IPS-18a (cell line): ENCODE measurements around the gene SV2C.

ENCODE experiments used
- H3K27ac ChIP-seq: one replicate; pipeline ENCODE4 v1.5.1; 2013; ENCODE audit warnings: low read length
- H3K27me3 ChIP-seq: one replicate; pipeline ENCODE4 v1.6.1; 2013; ENCODE audit warnings: mild to moderate bottlenecking, low read length; ENCODE audit not compliant: control insufficient read depth, insufficient read depth
- H3K36me3 ChIP-seq: one replicate; pipeline ENCODE4 v1.6.1; 2013; ENCODE audit warnings: low read depth, low read length; ENCODE audit not compliant: control insufficient read depth
- H3K4me1 ChIP-seq: one replicate; pipeline ENCODE4 v1.6.1; 2013; ENCODE audit warnings: low read depth, low read length; ENCODE audit not compliant: control insufficient read depth
- H3K4me3 ChIP-seq: one replicate; pipeline ENCODE4 v1.5.1; 2013; ENCODE audit warnings: low read length
- H3K9ac ChIP-seq: one replicate; pipeline ENCODE4 v1.6.1; 2013; ENCODE audit warnings: mild to moderate bottlenecking, low read length, moderate library complexity
- H3K9me3 ChIP-seq: one replicate; pipeline ENCODE4 v1.6.1; 2013; ENCODE audit warnings: low read depth, low read length; ENCODE audit not compliant: control insufficient read depth

The SV2C gene

GRCh38 chr5:76269932-76270610 is 186.9 kb downstream of the SV2C start:
- Histone ChIP-seq H3K4me1 (peaks cover 4% of the 10 kb centered on the region), H3K9ac (no peak overlapping the region)

DNA sequence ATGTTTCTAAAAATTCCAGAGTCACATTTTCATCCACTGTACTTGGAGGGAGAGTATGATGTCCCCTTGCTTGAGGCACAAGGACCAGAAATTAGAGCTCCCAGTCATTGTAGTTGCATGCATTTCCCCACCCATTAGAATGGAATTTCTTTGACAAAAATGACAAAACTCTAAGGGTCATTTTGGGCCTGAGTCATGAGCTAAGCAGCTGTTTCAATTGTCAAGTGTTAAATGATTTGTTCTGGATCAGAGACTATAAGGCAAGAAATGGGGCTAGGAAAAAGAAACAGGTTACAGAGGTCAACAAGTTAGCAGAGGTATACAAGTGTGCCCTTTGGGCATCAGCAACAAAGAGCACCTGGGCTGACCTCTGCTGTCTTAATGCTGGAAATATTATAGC is 188.7 kb downstream of the SV2C start:
- Histone ChIP-seq H3K27ac (no peak overlapping the region), H3K4me1 (peaks cover 4% of the 10 kb centered on the region), H3K9me3 (no peaks in the 10 kb centered on the region), H3K27me3 (no peaks in the 10 kb centered on the region), H3K36me3 (no peaks in the 10 kb centered on the region), H3K4me3 (no peak overlapping the region), H3K9ac (no peak overlapping the region)

More at GRCh38 chr5:76269932-76270610, 186.9 kb downstream of the SV2C start:
- H3K36me3 ChIP-seq: no peaks in the 10 kb centered on the region
- H3K9me3 ChIP-seq: no peaks in the 10 kb centered on the region
- H3K4me3 ChIP-seq: no peak overlapping the region
- H3K27me3 ChIP-seq: no peaks in the 10 kb centered on the region
- no peak overlapping the region for H3K27ac ChIP-seq

GRCh38 chr5:76273206-76273885 is 190.2 kb downstream of the SV2C start:
- peaks cover 4% of the 10 kb centered on the region for H3K4me1 ChIP-seq
- H3K27me3 ChIP-seq: no peaks in the 10 kb centered on the region
- H3K9ac ChIP-seq: no peak overlapping the region
- H3K9me3 ChIP-seq: no peaks in the 10 kb centered on the region
- no peak overlapping the region for H3K4me3 ChIP-seq
- no peak overlapping the region for H3K27ac ChIP-seq
- H3K36me3 ChIP-seq: no peaks in the 10 kb centered on the region

- no peak overlapping the region for H3K4me3 ChIP-seq
- no peaks in the 10 kb centered on the region for H3K27me3 ChIP-seq
- no peak overlapping the region for H3K9ac ChIP-seq
- H3K4me1 ChIP-seq: peaks cover 4% of the 10 kb centered on the region
- H3K9me3 ChIP-seq: no peaks in the 10 kb centered on the region
- H3K36me3 ChIP-seq: no peaks in the 10 kb centered on the region
- H3K27ac ChIP-seq: no peak overlapping the region
These were observed 191.4 kb downstream of the SV2C start for GRCh38 chr5:76274571-76274970.

DNA sequence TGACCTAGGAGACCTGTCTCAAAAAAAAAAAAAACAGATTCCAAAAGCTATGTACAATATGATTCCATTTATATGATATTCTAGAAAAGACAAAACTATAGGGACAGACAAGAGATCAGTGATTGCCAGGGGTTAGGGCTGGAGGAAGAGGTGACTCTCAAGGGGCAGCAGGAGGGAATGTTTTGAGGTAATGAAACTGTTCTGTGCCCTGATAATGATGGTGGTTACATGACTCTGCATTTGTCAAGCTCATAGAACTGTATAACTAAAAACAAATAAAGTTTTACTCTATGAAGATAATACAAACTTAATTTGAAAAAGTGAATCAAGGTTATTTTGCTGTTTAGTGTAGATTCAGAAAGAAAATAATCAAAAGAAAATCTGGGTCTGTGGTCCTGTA is 194.6 kb downstream of the SV2C start:
- no peaks in the 10 kb centered on the region for H3K27me3 ChIP-seq
- no peaks in the 10 kb centered on the region for H3K36me3 ChIP-seq
- H3K9ac ChIP-seq: no peak overlapping the region
- no peaks in the 10 kb centered on the region for H3K4me1 ChIP-seq
- H3K27ac ChIP-seq: no peak overlapping the region
- no peak overlapping the region for H3K4me3 ChIP-seq
- no peaks in the 10 kb centered on the region for H3K9me3 ChIP-seq

GRCh38 chr5:76278261-76278789 is 195.1 kb downstream of the SV2C start:
- Histone ChIP-seq H3K36me3 (no peaks in the 10 kb centered on the region), H3K4me1 (no peaks in the 10 kb centered on the region), H3K9me3 (no peaks in the 10 kb centered on the region), H3K9ac (no peak overlapping the region), H3K4me3 (no peak overlapping the region), H3K27me3 (no peaks in the 10 kb centered on the region), H3K27ac (no peak overlapping the region)

GRCh38 chr5:76280494-76280893 is 197.3 kb downstream of the SV2C start:
- H3K4me1 ChIP-seq: no peaks in the 10 kb centered on the region
- H3K27me3 ChIP-seq: no peaks in the 10 kb centered on the region
- H3K27ac ChIP-seq: no peak overlapping the region
- H3K9me3 ChIP-seq: no peaks in the 10 kb centered on the region
- no peak overlapping the region for H3K9ac ChIP-seq
- H3K4me3 ChIP-seq: no peak overlapping the region
- no peaks in the 10 kb centered on the region for H3K36me3 ChIP-seq

DNA sequence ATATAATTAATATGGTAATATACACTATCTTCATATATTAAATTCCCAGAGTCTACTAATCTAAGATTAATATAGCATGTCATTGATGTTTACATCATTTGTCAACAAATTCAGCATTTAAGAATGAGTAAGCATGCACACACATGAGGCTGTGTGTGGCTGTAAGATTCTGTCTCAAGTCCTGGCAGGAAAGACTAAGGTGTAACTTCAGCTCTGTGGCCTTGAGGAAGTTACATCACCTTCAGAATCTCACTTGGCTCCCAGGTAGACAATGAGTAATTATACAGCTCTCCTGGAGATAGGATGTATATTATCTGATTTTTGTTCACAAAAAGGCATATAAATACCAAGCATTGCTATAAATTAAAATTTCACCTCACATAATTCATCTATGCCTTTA is 200.5 kb downstream of the SV2C start:
- Histone ChIP-seq H3K27ac (no peak overlapping the region), H3K4me3 (no peak overlapping the region), H3K36me3 (no peaks in the 10 kb centered on the region), H3K4me1 (no peaks in the 10 kb centered on the region), H3K9me3 (no peaks in the 10 kb centered on the region), H3K27me3 (no peaks in the 10 kb centered on the region), H3K9ac (no peak overlapping the region)

DNA sequence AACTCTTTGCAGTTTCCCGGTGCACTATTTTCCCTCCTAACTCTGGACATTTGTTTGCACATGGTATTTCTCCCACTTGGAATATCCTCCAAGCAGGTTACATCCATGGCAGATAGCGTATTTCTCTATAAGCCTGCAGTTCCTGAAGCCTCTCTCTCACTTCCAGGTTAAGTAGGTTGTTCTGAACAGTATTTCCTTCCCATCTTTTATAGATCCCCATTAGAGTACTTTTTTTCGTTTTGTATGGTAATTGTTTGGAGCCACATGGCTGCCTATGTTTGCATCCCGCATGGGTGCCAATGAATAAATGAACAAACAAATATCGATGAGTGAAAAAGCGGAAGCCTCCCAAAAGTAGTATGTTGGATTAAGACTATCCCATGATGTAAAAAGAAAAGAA is 206.5 kb downstream of the SV2C start:
- no peaks in the 10 kb centered on the region for H3K9me3 ChIP-seq
- no peaks in the 10 kb centered on the region for H3K36me3 ChIP-seq
- no peak overlapping the region for H3K27ac ChIP-seq
- no peaks in the 10 kb centered on the region for H3K27me3 ChIP-seq
- peaks cover 5% of the 10 kb centered on the region for H3K4me1 ChIP-seq
- no peak overlapping the region for H3K9ac ChIP-seq
- H3K4me3 ChIP-seq: no peak overlapping the region

DNA sequence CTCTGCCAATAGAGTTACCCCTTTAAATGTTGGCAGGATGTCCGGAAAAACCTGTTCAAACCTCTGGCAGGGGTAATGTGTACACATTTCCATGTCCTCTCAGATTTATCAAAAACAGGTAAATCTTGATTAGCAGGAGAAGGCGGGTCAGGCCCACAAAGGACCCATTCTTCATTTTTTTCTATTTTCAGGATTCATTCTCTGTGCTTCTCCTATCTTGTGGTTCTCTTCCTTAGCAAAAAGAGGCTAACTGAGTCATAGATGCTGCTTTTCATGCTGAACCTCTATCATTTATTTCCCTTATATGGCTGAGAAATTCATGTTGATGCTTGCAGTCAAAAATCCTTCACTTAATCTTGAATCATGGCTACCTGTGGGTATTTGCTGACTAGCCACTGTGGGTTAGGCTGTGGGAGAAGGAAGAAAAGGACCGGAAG is 207.2 kb downstream of the SV2C start:
- no peak overlapping the region for H3K4me3 ChIP-seq
- H3K9ac ChIP-seq: no peak overlapping the region
- H3K9me3 ChIP-seq: no peaks in the 10 kb centered on the region

DNA sequence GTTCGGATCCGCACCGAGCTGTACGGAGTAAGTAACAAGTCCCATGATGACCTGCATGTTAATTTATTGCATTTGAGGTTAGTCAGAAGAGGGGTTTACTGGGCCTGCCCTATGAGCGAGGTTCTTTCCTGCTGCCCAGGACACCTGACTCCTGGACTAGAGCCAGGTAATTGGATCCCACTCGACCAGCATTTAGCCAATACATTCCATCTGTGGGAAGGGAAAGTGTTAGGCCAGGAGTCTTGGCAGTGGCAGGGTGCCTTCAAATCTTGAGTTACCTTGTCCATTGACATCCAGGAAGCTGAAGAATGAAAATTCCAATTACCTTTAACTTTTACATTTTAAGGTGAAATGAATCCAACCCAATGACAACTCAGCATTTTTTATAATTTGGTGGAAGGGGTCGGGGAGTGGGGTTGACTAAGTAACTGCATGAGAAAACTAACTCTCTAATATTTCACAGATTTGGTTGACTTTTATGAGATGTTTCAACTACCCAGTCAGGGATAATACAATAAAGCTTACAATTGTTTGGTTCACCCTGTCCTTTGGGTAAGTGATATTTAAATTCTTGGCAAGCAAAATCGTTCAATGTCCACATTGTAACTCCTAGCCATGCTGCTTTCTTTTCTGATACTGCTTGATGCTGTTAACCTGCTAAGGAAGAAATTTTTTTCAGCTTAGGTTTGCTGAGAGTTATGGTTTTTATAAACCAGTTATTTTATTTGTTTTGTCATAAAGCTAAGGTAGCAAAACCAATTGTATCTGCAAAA is 208.3 kb downstream of the SV2C start:
- Histone ChIP-seq H3K4me3 (no peak overlapping the region), H3K27me3 (no peaks in the 10 kb centered on the region), H3K4me1 (peaks cover 17% of the 10 kb centered on the region), H3K9ac (no peak overlapping the region), H3K27ac (no peak overlapping the region), H3K36me3 (no peaks in the 10 kb centered on the region), H3K9me3 (no peaks in the 10 kb centered on the region)

More for the DNA sequence above, 207.2 kb downstream of the SV2C start:
- Histone ChIP-seq H3K27ac (no peak overlapping the region), H3K4me1 (peaks cover 6% of the 10 kb centered on the region), H3K27me3 (no peaks in the 10 kb centered on the region), H3K36me3 (no peaks in the 10 kb centered on the region)
